Activated CD8-positive, alpha-beta T cell treated with anti-CD3 and anti-CD28 coated beads for 36 hours (primary cell): ENCODE results near the gene SNX32. TPM values are rescaled to one million over a fixed set of nuclear protein-coding genes. Genes with fewer than 3 reads are reported as not detected.

Experiments
- ATAC-seq: fragments of 200-7000 bp; cut with Tn5 transposase; one replicate; pipeline ENCODE4 v1.10.0; 2021; ENCODE audit warnings: mild to moderate bottlenecking, moderate library complexity
- CTCF ChIA-PET: fragments of 350-600 bp; sonication (Branson Sonifier 250); formaldehyde crosslinking; loops from one replicate; lab custom pipeline; 2021; ENCODE audit warnings: antibody characterized with exemption; lab: Charles Lee
- POLR2A ChIA-PET: fragments of 350-600 bp; sonication (Branson Sonifier 250); formaldehyde crosslinking; loops from one replicate; lab custom pipeline; 2021; ENCODE audit warnings: antibody characterized with exemption; lab: Charles Lee
- DNase-seq: peaks from one replicate; pipeline ENCODE4 v3.0.0-alpha.2; 2020
- H3K27ac Mint-ChIP-seq: one replicate; pipeline ENCODE4 v1.8.0; 2021; ENCODE audit warnings: mild to moderate bottlenecking, mixed read lengths
- H3K27me3 Mint-ChIP-seq: one replicate; pipeline ENCODE4 v1.8.0; 2021; ENCODE audit warnings: mixed read lengths
- H3K36me3 Mint-ChIP-seq: one replicate; pipeline ENCODE4 v1.8.0; 2021; ENCODE audit warnings: low read depth, mixed read lengths
- H3K4me1 Mint-ChIP-seq: one replicate; pipeline ENCODE4 v1.8.0; 2021; ENCODE audit warnings: low read depth, mixed read lengths
- H3K4me3 Mint-ChIP-seq: one replicate; pipeline ENCODE4 v1.8.0; 2021; ENCODE audit warnings: mild to moderate bottlenecking, moderate library complexity, mixed read lengths
- H3K9me3 Mint-ChIP-seq: one replicate; pipeline ENCODE4 v1.8.0; 2021; ENCODE audit warnings: mixed read lengths
- CTCF ChIP-seq: fragments of 200-600 bp; IDR thresholded peaks from one replicate; pipeline ENCODE4 v1.8.0; 2022; ENCODE audit warnings: antibody characterized with exemption, mild to moderate bottlenecking
- intact Hi-C: fragments of 100-400 bp; cut with micrococcal nuclease; formaldehyde crosslinking; loops from one replicate; pipeline ENCODE4 v1.10.0; 2022
- total RNA-seq, 2 experiments: library from RNA; stranded (reverse); gene quantifications; one replicate each; pipeline ENCODE4 v1.2.3, GENCODE V29; 2021

SNX32 gene
- total RNA-seq, 2 experiments from 2014 or later = 1.6 to 2.1 TPM

GRCh38 chr11:65806979-65807378, 26.8 kb upstream of the SNX32 start:
- POLR2A ChIA-PET = no interaction called here
- no peak for DNase-seq
- no peaks in the 10 kb centered on the region for H3K9me3 Mint-ChIP-seq
- H3K36me3 Mint-ChIP-seq = no peaks in the 10 kb centered on the region
- no peak overlapping the region for H3K4me3 Mint-ChIP-seq
- intact Hi-C loops = no loop called here
- CTCF ChIA-PET = interaction anchor here (0.6 to 3.6 kb wide), 7 partner anchors 10 to 215 kb away, joined by 3 to 26 read pairs (median 4); partner anchors contain the start of gene AP5B1
- H3K27ac Mint-ChIP-seq = no peak overlapping the region
- ATAC-seq = no peak
- H3K4me1 Mint-ChIP-seq = peaks cover 4% of the 10 kb centered on the region
- TF ChIP-seq CTCF = no peak
- H3K27me3 Mint-ChIP-seq = peaks cover 24% of the 10 kb centered on the region

DNA sequence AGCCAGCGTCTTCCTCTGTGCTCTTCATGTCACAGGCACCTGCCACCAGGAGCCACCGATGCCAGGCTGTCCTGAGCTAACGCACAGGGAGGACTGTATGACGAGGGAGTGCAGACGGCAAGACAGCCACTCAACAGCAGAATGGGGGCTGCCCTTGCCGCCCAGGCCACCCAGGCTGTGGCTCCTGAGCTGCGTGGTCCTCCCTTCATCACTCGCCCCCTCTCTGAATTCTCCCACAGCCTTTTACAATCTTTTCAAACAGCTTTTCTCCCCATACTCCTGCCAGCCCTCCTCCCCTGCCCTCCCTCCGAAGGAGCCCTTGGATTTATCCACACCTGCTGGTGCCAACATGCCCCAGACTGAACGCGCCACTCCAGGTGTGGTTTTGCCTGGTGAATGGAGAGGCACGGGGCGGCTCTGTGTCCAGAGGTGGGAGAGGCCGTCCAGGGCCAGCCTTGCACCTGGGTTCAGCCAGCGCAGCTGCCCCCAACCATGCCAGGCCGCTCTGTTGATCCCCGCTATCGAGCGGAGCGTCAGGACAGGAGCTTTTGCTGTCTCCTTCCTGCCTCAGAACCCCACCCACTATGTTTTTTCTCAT, 24.9 kb upstream of the SNX32 start:
- H3K36me3 Mint-ChIP-seq = no peaks in the 10 kb centered on the region
- H3K27me3 Mint-ChIP-seq = peaks cover 11% of the 10 kb centered on the region
- no peak for ATAC-seq
- H3K4me1 Mint-ChIP-seq = peaks cover 4% of the 10 kb centered on the region
- POLR2A ChIA-PET = no interaction called here
- CTCF ChIA-PET = interaction anchor here (0.8 to 3.6 kb wide), 7 partner anchors 9 to 180 kb away, joined by 3 to 26 read pairs (median 3); partner anchors contain the start of gene AP5B1
- no peak overlapping the region for H3K4me3 Mint-ChIP-seq
- no peaks in the 10 kb centered on the region for H3K9me3 Mint-ChIP-seq
- no peak overlapping the region for H3K27ac Mint-ChIP-seq
- intact Hi-C loops = no loop called here
- no peak for TF ChIP-seq CTCF
- no peak for DNase-seq

DNA sequence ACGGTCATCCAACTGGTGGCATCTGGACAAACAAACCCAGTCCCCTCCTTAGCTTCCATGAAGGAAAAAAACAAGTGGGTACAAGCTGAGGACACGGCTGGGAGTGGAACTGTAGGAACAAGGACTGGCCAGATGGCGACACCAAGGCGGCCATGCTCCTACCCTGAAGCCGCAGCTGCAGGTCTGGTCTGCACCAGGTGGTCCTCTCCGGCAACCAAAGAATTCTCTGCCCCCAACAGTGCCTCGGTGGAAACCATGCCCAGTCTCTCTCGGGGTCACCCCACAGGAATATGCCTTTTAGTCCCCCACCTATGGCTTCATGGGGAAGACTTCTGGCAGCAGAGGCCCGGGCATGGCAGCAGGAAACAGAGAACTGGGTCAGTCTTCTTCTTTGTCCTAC, 24.3 kb upstream of the SNX32 start:
- Mint-ChIP-seq H3K4me3 (no peak overlapping the region), H3K4me1 (peaks cover 4% of the 10 kb centered on the region)

GRCh38 chr11:65810046-65810868, 23.5 kb upstream of the SNX32 start:
- ChIA-PET POLR2A (no interaction called here), CTCF (interaction anchor here (0.8 to 3.9 kb wide), 8 partner anchors 10 to 99 kb away, joined by 3 to 37 read pairs (median 4); partner anchors contain the start of genes AP5B1 and KAT5)
- intact Hi-C loops = no loop called here
- ATAC-seq = peak; percentile 86
- Mint-ChIP-seq H3K4me3 (no peak overlapping the region), H3K4me1 (peaks cover 4% of the 10 kb centered on the region), H3K9me3 (no peaks in the 10 kb centered on the region), H3K27ac (peak overlapping the region; percentile 46), H3K36me3 (peaks cover under 1% of the 10 kb centered on the region), H3K27me3 (peaks cover 7% of the 10 kb centered on the region)
- no peak for DNase-seq
- no peak for TF ChIP-seq CTCF

More for the DNA sequence above, 24.3 kb upstream of the SNX32 start:
- CTCF ChIA-PET = interaction anchor here (0.8 to 3.6 kb wide), 6 partner anchors 9 to 75 kb away, joined by 3 to 26 read pairs (median 3); partner anchors contain the start of gene AP5B1
- Mint-ChIP-seq H3K9me3 (no peaks in the 10 kb centered on the region), H3K27me3 (peaks cover 9% of the 10 kb centered on the region), H3K36me3 (no peaks in the 10 kb centered on the region), H3K27ac (no peak overlapping the region)
- ATAC-seq = no peak
- POLR2A ChIA-PET = no interaction called here
- TF ChIP-seq CTCF = no peak
- no peak for DNase-seq
- intact Hi-C loops = no loop called here
